Measurements from ENCODE around the gene LSR.

LSR gene

DNA sequence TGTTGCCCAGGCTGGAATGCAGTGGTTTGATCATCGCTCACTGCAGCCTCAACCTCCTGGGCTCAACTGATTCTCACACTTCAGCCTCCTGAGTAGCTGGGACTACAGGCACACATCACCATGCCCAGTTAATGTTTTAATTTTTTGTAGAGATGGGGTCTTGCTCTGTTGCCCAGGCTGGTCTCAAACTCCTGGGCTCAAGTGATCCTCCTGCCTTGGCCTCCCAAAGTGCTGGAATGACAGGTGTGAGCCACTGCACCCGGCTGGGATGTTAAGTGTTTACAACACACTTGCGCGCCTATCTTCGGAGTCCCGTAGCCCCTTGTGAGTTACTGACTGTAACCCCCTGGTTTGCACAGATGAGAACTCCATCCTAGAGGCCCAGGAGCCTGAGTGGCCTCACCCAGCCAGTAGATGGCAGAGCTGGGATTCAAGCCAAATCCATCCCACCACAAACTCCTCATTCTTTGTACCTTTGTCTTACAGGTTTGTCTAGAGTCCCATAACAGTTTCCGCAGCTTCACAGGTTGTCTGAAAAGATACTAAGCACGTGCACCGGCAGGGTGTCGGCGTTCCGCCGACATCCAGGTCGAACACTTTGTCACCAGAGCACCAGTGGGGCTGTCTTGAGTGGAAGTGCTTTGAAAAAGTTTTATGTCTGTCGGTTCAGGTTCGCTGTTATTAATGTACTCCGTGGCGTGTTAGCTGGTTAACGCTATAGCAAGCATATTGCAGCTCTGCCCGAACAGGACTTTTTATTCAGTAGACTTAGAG, 57.9 kb downstream of the LSR start:
- no peak for DNase-seq

DNA sequence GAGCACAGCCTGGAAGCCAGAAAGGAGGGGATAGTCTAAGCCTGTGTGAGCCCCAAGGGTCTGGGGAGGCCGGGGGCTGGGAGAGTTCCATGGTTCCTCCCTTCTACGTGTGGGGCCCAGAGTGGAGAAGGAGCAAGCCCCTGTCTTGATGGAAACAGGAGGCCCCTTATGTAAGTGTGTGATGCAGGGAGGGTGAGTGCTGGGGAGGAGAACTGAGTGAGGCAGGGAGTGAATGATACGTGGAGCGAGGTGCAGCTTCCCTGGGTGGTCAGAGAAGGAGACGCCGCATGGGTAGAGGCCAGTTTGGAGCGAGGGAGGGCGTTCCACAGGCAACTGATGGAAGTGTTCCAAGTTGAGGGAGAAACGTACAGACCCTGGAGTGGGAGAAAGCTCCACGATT, 59.1 kb downstream of the LSR start:
- no peak for DNase-seq

- DNase-seq, result no peak
Measured at GRCh38 chr19:35308910-35309309, 60.1 kb downstream of the LSR start.

GRCh38 chr19:35309481-35310279, 60.9 kb downstream of the LSR start:
- no peak for DNase-seq

- DNase-seq, result no peak
Measured at GRCh38 chr19:35310331-35310730, 61.5 kb downstream of the LSR start.

DNA sequence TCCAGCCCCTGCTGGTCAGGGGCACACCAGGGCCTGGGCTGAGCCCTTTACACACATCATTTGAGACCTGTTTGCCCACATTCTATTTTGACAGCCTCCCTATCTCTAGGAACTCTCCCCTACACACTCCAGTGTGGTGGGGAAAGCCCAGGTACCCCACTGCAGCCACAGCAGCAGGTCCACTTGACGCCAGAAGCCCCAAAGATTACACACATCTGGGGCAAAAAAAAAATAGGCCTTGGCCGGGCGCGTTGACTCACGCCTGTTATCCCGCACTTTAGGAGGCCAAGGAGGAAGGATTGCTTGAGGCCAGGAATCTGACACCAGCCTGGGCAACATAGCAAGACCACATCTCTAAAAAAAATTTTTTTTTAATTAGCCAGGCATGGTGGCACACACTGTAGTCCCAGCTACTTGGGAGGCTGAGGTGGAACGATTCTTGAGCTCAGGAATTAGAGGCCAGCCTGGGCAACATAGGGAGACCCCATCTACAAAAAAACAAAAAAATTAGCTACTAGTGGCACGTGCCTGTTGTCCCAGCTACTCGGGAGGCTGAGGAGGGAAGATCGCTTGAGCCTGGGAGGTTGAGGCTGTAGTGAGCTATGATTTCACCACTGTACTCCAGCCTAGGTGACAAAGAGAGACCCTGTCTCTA, 62.1 kb downstream of the LSR start:
- DNase-seq, result no peak

DNA sequence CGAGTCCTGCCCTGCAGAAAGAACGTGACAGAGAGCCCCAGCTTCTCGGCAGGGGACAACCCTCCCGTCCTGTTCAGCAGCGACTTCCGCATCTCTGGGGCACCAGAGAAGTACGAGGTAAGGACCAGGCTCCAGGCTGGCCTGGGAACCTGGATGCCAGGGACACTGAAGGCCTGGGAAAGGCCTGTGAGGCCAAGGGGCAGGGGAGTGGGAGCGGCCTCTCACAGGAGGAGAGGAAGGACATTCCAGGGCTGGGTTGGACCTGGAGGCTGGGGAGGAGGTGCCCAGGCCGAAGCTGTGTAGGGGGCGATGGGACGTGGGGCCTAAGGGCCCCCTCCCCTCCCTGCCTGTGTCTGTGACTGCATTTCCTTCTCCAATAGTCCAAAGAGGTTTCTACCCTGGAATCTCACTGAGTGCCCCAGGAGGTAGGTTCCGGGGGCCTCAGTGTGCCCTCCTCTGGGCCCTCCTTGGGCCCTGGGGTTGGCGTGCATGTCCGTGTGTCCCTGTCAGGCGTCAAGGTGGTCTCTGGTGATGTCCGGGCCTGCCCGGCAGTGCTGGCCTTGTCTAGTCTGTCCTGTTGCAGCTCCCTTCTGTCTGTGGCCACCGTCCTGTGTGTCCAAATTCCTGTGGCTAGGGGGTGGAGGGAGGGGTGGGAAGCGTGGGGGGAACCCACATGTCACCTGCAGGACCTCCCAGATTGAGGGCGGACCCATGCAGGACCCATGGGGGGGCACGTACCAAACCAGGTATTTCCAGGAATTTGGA, 63.3 kb downstream of the LSR start:
- DNase-seq, result no peak

DNA sequence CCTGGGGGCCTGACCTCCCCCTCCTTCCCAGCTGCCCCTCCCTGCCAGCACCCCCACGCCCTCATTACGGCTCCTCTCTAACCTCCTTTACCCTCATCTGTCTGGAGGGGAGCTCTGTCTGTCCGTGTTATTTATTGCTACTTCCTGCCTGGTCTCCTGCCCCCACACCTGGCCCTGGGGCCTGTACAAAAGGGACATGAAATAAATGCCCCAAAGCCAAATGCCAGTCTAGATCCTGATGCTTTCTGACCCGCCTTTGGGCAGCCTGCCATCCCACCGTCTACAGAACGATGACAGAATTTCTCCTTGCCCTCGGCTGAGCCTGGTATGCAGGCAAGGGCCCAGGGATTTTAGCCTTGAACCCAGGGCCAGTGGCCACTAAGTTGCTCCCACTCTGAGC, 64.8 kb downstream of the LSR start:
- no peak for DNase-seq

DNA sequence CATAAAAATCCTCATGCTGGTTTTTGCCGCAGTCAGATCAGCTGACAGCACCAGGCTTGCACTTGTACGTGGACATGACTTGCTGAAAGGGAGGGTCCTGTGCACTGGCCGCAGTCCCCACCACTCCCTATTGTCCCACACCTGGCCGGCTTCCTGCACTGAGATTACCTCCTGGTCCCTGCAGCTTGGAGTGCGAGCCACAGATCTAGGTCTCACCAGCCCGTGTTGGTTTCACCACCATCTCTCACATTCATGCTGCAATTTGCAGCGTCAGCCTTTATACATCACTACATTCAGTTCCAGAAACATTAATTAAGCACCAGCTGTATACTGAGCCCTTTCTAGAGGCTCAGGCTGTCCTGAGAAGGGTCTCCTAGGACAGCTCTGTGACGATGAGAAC, 65.2 kb downstream of the LSR start:
- no peak for DNase-seq

DNA sequence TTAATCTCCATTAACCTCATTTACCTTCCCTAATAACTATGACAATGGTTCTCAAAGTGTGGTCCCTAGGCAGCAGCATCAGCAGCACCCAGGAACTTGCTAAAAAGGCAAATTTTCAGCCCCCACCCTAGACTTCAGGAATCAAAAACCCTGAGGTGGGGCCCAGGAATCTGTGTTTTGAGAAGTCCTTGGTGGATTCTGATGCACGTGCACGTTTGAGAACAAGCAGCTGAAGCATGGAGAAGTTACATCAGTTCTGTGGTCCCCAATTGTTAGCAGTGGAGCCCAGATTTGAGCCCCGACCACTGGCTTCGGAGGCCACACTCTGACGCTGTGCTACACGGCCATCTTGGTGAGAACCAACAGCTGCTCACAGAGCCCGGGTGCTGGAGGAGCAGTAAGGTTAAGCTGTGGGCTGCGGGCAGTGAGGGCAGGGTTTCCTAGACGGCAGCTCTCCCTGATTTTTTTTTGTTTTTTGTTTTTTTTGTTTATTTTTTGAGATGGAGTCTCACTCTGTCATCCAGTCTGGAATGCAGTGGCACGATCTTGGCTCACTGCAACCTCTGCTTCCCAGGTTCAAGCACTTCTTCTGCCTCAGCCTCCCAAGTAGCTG, 66.2 kb downstream of the LSR start:
- no peak for DNase-seq

DNA sequence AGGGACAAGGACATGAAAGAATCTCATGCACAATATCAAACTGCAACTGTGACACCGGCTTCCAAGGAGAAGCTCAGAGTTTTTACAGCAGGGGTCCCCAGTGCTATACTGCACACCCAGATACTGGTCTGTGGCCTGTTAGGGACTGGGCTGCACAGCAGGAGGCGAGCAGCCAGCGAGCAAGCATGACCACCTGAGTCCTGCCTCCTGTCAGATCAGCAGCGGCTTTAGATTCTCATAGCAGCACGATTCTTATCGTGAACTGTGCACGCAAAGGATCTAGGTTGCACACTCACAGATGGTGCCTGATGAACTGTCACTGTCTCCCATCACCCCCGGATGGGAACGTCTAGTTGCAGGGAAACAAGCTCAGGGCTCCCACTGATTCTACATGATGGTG, 67.1 kb downstream of the LSR start:
- no peak for DNase-seq

GRCh38 chr19:35316560-35316959, 67.8 kb downstream of the LSR start:
- DNase-seq, result no peak
